ENCODE measurements around the gene THOC6. TPM values are rescaled to one million over a fixed set of nuclear protein-coding genes. Genes with fewer than 3 reads are reported as not detected.

Gene THOC6
- total and polyA plus RNA-seq, 9 of the 15 experiments (the other 6 are each of a cell fraction or from before 2014, with no cell fraction given) = 2.5 to 65.4 (median 42.3) TPM

GRCh38 chr16:3007957-3008689 is 15.7 kb upstream of the THOC6 start (continued):
- 0 out of 2 replicates have a peak, but pooled peaks have one; percentile 18 for TF ChIP-seq SP1 (CRISPR knock-in tag; IDR thresholded peaks at IDR 0.05)
- no peak for TF ChIP-seq ZNF212 (CRISPR knock-in tag; IDR thresholded peaks at IDR 0.05)
- no peak for TF ChIP-seq PTBP1 (IDR thresholded peaks at IDR 0.05; ENCODE audit: low read depth, low read length)
- TF ChIP-seq MBD1 (CRISPR knock-in tag; IDR thresholded peaks at IDR 0.05) = no peak
- no peak for TF ChIP-seq ATF2 (CRISPR knock-in tag; IDR thresholded peaks at IDR 0.05)
- TF ChIP-seq MEF2A (IDR thresholded peaks at IDR 0.05; ENCODE audit: control insufficient read depth, low read depth, low read length) = no peak
- no peak for TF ChIP-seq TEAD2 (tag; IDR thresholded peaks at IDR 0.05)
- TF ChIP-seq RBBP5 (IDR thresholded peaks at IDR 0.05; ENCODE audit: borderline replicate concordance, insufficient read depth, low read length, poor library complexity, severe bottlenecking) = no peak
- TF ChIP-seq ZNF668 (CRISPR knock-in tag; IDR thresholded peaks at IDR 0.05) = no peak
- TF ChIP-seq ATF1 (CRISPR knock-in tag; IDR thresholded peaks at IDR 0.05) = no peak
- peak; percentile 51; the same call in 1 of the 2 replicates for TF ChIP-seq ATF1 (tag; IDR thresholded peaks at IDR 0.05)
- no peak for TF ChIP-seq NR0B1 (IDR thresholded peaks at IDR 0.05; ENCODE audit: partially characterized antibody)
- no peak for TF ChIP-seq TRIM25 (IDR thresholded peaks at IDR 0.05; ENCODE audit: borderline replicate concordance)
- TF ChIP-seq KDM1A (IDR thresholded peaks at IDR 0.05) = peak in 1 of 2 experiments; percentile 54; a peak in 2 of 4 replicates
- TF ChIP-seq ESRRA (IDR thresholded peaks at IDR 0.05; ENCODE audit: borderline replicate concordance, low read depth) = peak; percentile 73
- TF ChIP-seq LEF1 (IDR thresholded peaks at IDR 0.05) = peak; percentile 93
- no peak for TF ChIP-seq COPS2 (conservative IDR thresholded peaks at IDR 0.05)
- TF ChIP-seq, protein P1, sequence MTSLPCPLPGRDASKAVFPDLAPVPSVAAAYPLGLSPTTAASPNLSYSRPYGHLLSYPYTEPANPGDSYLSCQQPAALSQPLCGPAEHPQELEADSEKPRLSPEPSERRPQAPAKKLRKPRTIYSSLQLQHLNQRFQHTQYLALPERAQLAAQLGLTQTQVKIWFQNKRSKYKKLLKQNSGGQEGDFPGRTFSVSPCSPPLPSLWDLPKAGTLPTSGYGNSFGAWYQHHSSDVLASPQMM (CRISPR knock-in tag; IDR thresholded peaks at IDR 0.05) = no peak
- no peak for TF ChIP-seq HNRNPK (IDR thresholded peaks at IDR 0.05; ENCODE audit: low read depth, low read length, poor library complexity, severe bottlenecking)
- TF ChIP-seq EHMT2 (IDR thresholded peaks at IDR 0.05) = peak; percentile 23; the same call in 1 of the 2 replicates

All from K562 (cell line).